GM12878 (cell line): Measurements from ENCODE around the gene ERMARD. TPM values are rescaled to one million over a fixed set of nuclear protein-coding genes. Genes with fewer than 3 reads are reported as not detected.

Experiments used
- ATAC-seq: fragments of 200-7000 bp; cut with Tn5 transposase; 3 replicates; pipeline ENCODE4 v1.9.1; 2020; ENCODE audit warnings: mild to moderate bottlenecking, moderate library complexity
- BruUV-seq: library from RNA; stranded (reverse); fragments of 400-500 nt; replicated peaks from 2 replicates; lab custom pipeline; 2021; lab: Mats Ljungman, UMichigan
- CTCF ChIA-PET: fragments of 300-600 bp; sonication (Branson Sonifier 250); formaldehyde crosslinking; extraction: SDS; loops from one replicate; lab custom pipeline; 2021; ENCODE audit warnings: inconsistent platforms; lab: Yijun Ruan, JAX
- POLR2A ChIA-PET: fragments of 350-600 bp; formaldehyde crosslinking; extraction: SDS; loops from one replicate; lab custom pipeline; 2021; ENCODE audit warnings: inconsistent platforms; lab: Charles Lee
- RAD21 ChIA-PET: fragments of 300-600 bp; sonication (Branson Sonifier 250); formaldehyde crosslinking; loops from one replicate; lab custom pipeline; 2023; ENCODE audit warnings: antibody characterized with exemption; ENCODE audit not compliant: unreplicated experiment; lab: Charles Lee
- SMC1A ChIA-PET: fragments of 300-600 bp; sonication (Branson Sonifier 250); formaldehyde crosslinking; loops from one replicate; lab custom pipeline; 2023; ENCODE audit not compliant: unreplicated experiment, uncharacterized antibody; lab: Charles Lee
- DNase-seq: peaks from one replicate; pipeline ENCODE4 v3.0.0-alpha.2; 2011; ENCODE audit warnings: low read depth, low spot score
- FAIRE-seq: peaks from 3 replicates; lab custom pipeline; 2011; peaks lifted over from hg19 to GRCh38; lab: Jason Lieb, UNC
- H2AFZ ChIP-seq: 2 replicates; pipeline ENCODE4 v1.6.0; 2011; ENCODE audit warnings: low read depth, low read length, control low read depth; ENCODE audit not compliant: control insufficient read depth
- H3K27ac ChIP-seq: 2 replicates; pipeline ENCODE4 v1.5.1; 2011; ENCODE audit warnings: control low read depth; ENCODE audit not compliant: control insufficient read depth, insufficient read depth
- H3K27me3 ChIP-seq, 2 experiments: replicated peaks in 1 of 2; 2 replicates each; pipeline versions ENCODE4 v1.6.0 to v1.6.1; 2011; ENCODE audit warnings: low read length in 1 of 2; ENCODE audit not compliant: control insufficient read depth in 2 of 2, insufficient read depth in 2 of 2
- H3K36me3 ChIP-seq, 2 experiments: 2 replicates each; pipeline ENCODE4 v1.5.1; 2011; ENCODE audit warnings: low read length in 1 of 2; ENCODE audit not compliant: control insufficient read depth in 2 of 2, insufficient read depth in 2 of 2
- H3K4me1 ChIP-seq: 2 replicates; pipeline ENCODE4 v1.6.1; 2011; ENCODE audit warnings: mild to moderate bottlenecking, low read length, moderate library complexity, mixed read lengths; ENCODE audit not compliant: control insufficient read depth, insufficient read depth
- H3K4me2 ChIP-seq: 2 replicates; pipeline ENCODE4 v1.6.0; 2011; ENCODE audit warnings: control low read depth; ENCODE audit not compliant: control insufficient read depth, insufficient read depth
- H3K4me3 ChIP-seq: fragments of 200-600 bp; sonication (generic); 2 replicates; pipeline ENCODE4 v1.5.1; 2016
- H3K79me2 ChIP-seq: 2 replicates; pipeline ENCODE4 v1.6.0; 2011; ENCODE audit warnings: low read length; ENCODE audit not compliant: control insufficient read depth, insufficient read depth
- H3K9ac ChIP-seq: 2 replicates; pipeline ENCODE4 v1.8.0; 2011; ENCODE audit warnings: low read length, control low read depth, mixed read lengths; ENCODE audit not compliant: control insufficient read depth, insufficient read depth
- H3K9me3 ChIP-seq: replicated peaks from 3 replicates; pipeline ENCODE4 v1.5.1; 2011; ENCODE audit warnings: mild to moderate bottlenecking, low read length; ENCODE audit not compliant: control insufficient read depth, insufficient read depth
- H4K20me1 ChIP-seq: 2 replicates; pipeline ENCODE4 v1.6.0; 2011; ENCODE audit not compliant: control insufficient read depth, insufficient read depth
- CHD1 ChIP-seq: IDR thresholded peaks from 2 replicates; pipeline ENCODE4 v1.6.1; 2012; ENCODE audit warnings: low read depth, low read length, improper control_type of control experiment
- CREB1 ChIP-seq: IDR thresholded peaks from 2 replicates; pipeline ENCODE4 v1.6.1; 2012; ENCODE audit warnings: low read depth, mild to moderate bottlenecking, inconsistent platforms
- HDGF ChIP-seq: fragments of 450-650 bp; IDR thresholded peaks from 2 replicates; pipeline ENCODE4 v1.6.1; 2016; ENCODE audit warnings: antibody characterized with exemption
- MLLT1 ChIP-seq: fragments of 450-650 bp; IDR thresholded peaks from 2 replicates; pipeline ENCODE4 v1.6.1; 2016; ENCODE audit warnings: mild to moderate bottlenecking
- SREBF2 ChIP-seq: IDR thresholded peaks from 2 replicates; pipeline ENCODE4 v1.6.1; 2012; ENCODE audit warnings: mild to moderate bottlenecking, low read length
- TARDBP ChIP-seq: IDR thresholded peaks from 2 replicates; pipeline ENCODE4 v1.6.1; 2016; ENCODE audit warnings: borderline replicate concordance
- TCF3 ChIP-seq: IDR thresholded peaks from 2 replicates; pipeline ENCODE4 v1.6.1; 2012; ENCODE audit warnings: low read depth, mild to moderate bottlenecking, low read length, borderline replicate concordance; ENCODE audit not compliant: insufficient read depth
- YBX1 ChIP-seq: fragments of 450-650 bp; IDR thresholded peaks from 2 replicates; pipeline ENCODE4 v1.6.1; 2016; ENCODE audit warnings: antibody characterized with exemption
- ZBED1 ChIP-seq: IDR thresholded peaks from 2 replicates; pipeline ENCODE4 v1.6.1; 2016; ENCODE audit warnings: borderline replicate concordance
- ZNF217 ChIP-seq: fragments of 450-650 bp; IDR thresholded peaks from 2 replicates; pipeline ENCODE4 v1.6.1; 2017; ENCODE audit warnings: antibody characterized with exemption, mild to moderate bottlenecking
- WGBS: methylation state at CpG from one replicate; pipeline ENCODE4 v1.1.6; 2016; ENCODE audit warnings: low lambda C conversion rate; ENCODE audit not compliant: insufficient replicate concordance, insufficient coverage; ENCODE audit errors: missing lambda C conversion rate; 5-methylcytosine and 5-hydroxymethylcytosine counted together
- in situ Hi-C: fragments of 300-500 bp; cut with MboI; formaldehyde crosslinking; loops from 9 replicates; pipeline ENCODE4 v1.14.3; 2018; ENCODE audit warnings: mixed read lengths
- intact Hi-C: fragments of 100-400 bp; cut with micrococcal nuclease; formaldehyde crosslinking; loops from one replicate; pipeline ENCODE4 v1.14.2; 2022; ENCODE audit not compliant: unreplicated experiment
- polyA plus RNA-seq, 11 experiments: library from polyadenylated mRNA; depleted of rRNA in 4 of 11; unstranded in 6 of 11; stranded (reverse) in 5 of 11; fragments of >200 nt; fragmentation: Nextera tagmentation in 4 of 11; fragmentation: Illumina TruSeq in 1 of 11; extraction: Ambion mirVana in 4 of 11; extraction: Trizol in 1 of 11; gene quantifications; 1 replicate in 1 of 11; 2 replicates in 10 of 11; pipeline versions ENCODE4 v1.2.1 to v1.2.3, GENCODE V29; 2011 to 2016; ENCODE audit warnings: inconsistent platforms in 2 of 11, missing spikeins in 2 of 11, low read depth in 1 of 11
- total RNA-seq, 4 experiments: library from RNA; depleted of rRNA in 3 of 4; stranded (reverse); fragments of >200 nt in 3 of 4; fragmentation: Illumina TruSeq in 1 of 4; extraction: Trizol in 1 of 4; gene quantifications; 2 replicates each; pipeline versions ENCODE4 v1.2.1 to v1.2.3, GENCODE V29; 2013 to 2021
- TF ChIP-seq, protein P1 (sequence below): fragments of 450-650 bp; IDR thresholded peaks from 2 replicates; pipeline ENCODE4 v1.6.1; 2016; ENCODE audit warnings: mild to moderate bottlenecking, moderate library complexity, borderline replicate concordance
- TF ChIP-seq, protein P2 (sequence below): fragments of 150-350 bp; IDR thresholded peaks from 2 replicates; pipeline ENCODE4 v1.6.1; 2014; ENCODE audit warnings: mild to moderate bottlenecking, low read depth, low read length
- TF ChIP-seq, protein P3 (sequence below): IDR thresholded peaks from 2 replicates; pipeline ENCODE4 v1.6.1; 2011; ENCODE audit warnings: low read depth, low read length, improper control_type of control experiment, borderline replicate concordance
- TF ChIP-seq, protein P4 (sequence below), 3 experiments: IDR thresholded peaks in 2 of 3; conservative IDR thresholded peaks in 1 of 3; 2 replicates each; pipeline ENCODE4 v1.5.1; 2011; ENCODE audit warnings: low read depth in 3 of 3, low read length in 3 of 3, mild to moderate bottlenecking in 3 of 3, control low read depth in 2 of 3, moderate library complexity in 2 of 3, inconsistent platforms in 1 of 3, mixed read lengths in 1 of 3; ENCODE audit not compliant: control insufficient read depth in 2 of 3, insufficient read depth in 1 of 3; ENCODE audit errors: extremely low read depth in 1 of 3

ERMARD gene
- total and polyA plus RNA-seq, 10 of the 15 experiments (the other 5 are each of a cell fraction or from before 2014, with no cell fraction given), result 24.4 to 63.3 (median 34.1) TPM

DNA sequence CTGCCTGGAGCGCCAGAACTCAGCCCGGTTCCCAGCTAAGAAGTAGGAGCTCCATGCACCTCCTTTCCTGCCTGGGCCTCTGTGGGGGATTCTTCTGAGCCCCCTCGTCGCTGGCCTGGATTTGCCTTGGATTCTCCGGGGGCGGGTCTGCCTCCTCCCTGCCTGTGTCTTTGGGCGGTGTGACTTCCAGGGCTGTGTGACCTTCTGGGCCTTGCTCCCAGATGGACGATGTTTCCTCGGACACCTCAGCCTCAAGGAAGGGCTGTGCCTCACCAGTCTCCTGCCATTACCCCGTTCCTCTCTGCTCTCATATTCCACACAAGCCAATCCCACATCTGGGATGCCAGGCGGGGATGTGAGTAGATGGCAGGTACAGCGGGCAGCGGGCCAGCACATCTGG lies 76.8 kb downstream of the ERMARD start:
- no peaks in the 10 kb centered on the region for H3K79me2 ChIP-seq
- DNase-seq (no peak), FAIRE-seq (no peak), ATAC-seq (no peak)
- WGBS, result 41% methylated on average over 13 of the region's 13 CpGs
- intact Hi-C loops (no loop called here), in situ Hi-C loops (no loop called here)
- no peak overlapping the region for H2AFZ ChIP-seq
- H3K9ac ChIP-seq, result no peak overlapping the region
- no peaks in the 10 kb centered on the region for H3K36me3 ChIP-seq
- no peaks in the 10 kb centered on the region for H4K20me1 ChIP-seq
- 0 out of 4 replicates have a peak, but pooled peaks cover 0 to 5% of the 10 kb centered on the region in 2 experiments for H3K27me3 ChIP-seq
- ChIA-PET SMC1A (no interaction called here), RAD21 (no interaction called here), POLR2A (no interaction called here), CTCF (no interaction called here)
- no peaks in the 10 kb centered on the region for H3K4me1 ChIP-seq
- no peak overlapping the region for H3K4me3 ChIP-seq
- H3K4me2 ChIP-seq, result no peak overlapping the region
- no TSS peak for BruUV-seq
- H3K27ac ChIP-seq, result no peak overlapping the region
- H3K9me3 ChIP-seq, result no peaks in the 10 kb centered on the region; the same call in 2 of the 3 replicates
- TF ChIP-seq, protein P1, sequence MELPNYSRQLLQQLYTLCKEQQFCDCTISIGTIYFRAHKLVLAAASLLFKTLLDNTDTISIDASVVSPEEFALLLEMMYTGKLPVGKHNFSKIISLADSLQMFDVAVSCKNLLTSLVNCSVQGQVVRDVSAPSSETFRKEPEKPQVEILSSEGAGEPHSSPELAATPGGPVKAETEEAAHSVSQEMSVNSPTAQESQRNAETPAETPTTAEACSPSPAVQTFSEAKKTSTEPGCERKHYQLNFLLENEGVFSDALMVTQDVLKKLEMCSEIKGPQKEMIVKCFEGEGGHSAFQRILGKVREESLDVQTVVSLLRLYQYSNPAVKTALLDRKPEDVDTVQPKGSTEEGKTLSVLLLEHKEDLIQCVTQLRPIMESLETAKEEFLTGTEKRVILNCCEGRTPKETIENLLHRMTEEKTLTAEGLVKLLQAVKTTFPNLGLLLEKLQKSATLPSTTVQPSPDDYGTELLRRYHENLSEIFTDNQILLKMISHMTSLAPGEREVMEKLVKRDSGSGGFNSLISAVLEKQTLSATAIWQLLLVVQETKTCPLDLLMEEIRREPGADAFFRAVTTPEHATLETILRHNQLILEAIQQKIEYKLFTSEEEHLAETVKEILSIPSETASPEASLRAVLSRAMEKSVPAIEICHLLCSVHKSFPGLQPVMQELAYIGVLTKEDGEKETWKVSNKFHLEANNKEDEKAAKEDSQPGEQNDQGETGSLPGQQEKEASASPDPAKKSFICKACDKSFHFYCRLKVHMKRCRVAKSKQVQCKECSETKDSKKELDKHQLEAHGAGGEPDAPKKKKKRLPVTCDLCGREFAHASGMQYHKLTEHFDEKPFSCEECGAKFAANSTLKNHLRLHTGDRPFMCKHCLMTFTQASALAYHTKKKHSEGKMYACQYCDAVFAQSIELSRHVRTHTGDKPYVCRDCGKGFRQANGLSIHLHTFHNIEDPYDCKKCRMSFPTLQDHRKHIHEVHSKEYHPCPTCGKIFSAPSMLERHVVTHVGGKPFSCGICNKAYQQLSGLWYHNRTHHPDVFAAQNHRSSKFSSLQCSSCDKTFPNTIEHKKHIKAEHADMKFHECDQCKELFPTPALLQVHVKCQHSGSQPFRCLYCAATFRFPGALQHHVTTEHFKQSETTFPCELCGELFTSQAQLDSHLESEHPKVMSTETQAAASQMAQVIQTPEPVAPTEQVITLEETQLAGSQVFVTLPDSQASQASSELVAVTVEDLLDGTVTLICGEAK, result no peak
- TF ChIP-seq, protein P2, sequence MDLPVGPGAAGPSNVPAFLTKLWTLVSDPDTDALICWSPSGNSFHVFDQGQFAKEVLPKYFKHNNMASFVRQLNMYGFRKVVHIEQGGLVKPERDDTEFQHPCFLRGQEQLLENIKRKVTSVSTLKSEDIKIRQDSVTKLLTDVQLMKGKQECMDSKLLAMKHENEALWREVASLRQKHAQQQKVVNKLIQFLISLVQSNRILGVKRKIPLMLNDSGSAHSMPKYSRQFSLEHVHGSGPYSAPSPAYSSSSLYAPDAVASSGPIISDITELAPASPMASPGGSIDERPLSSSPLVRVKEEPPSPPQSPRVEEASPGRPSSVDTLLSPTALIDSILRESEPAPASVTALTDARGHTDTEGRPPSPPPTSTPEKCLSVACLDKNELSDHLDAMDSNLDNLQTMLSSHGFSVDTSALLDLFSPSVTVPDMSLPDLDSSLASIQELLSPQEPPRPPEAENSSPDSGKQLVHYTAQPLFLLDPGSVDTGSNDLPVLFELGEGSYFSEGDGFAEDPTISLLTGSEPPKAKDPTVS, result no peak
- no peak for TF ChIP-seq TARDBP
- TF ChIP-seq CHD1, result no peak
- no peak for TF ChIP-seq HDGF
- no peak for TF ChIP-seq YBX1
- TF ChIP-seq, protein P3, sequence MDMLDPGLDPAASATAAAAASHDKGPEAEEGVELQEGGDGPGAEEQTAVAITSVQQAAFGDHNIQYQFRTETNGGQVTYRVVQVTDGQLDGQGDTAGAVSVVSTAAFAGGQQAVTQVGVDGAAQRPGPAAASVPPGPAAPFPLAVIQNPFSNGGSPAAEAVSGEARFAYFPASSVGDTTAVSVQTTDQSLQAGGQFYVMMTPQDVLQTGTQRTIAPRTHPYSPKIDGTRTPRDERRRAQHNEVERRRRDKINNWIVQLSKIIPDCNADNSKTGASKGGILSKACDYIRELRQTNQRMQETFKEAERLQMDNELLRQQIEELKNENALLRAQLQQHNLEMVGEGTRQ, result no peak
- TF ChIP-seq ZNF217, result no peak
- no peak for TF ChIP-seq ZBED1
- no peak for TF ChIP-seq TCF3
- TF ChIP-seq, protein P4, sequence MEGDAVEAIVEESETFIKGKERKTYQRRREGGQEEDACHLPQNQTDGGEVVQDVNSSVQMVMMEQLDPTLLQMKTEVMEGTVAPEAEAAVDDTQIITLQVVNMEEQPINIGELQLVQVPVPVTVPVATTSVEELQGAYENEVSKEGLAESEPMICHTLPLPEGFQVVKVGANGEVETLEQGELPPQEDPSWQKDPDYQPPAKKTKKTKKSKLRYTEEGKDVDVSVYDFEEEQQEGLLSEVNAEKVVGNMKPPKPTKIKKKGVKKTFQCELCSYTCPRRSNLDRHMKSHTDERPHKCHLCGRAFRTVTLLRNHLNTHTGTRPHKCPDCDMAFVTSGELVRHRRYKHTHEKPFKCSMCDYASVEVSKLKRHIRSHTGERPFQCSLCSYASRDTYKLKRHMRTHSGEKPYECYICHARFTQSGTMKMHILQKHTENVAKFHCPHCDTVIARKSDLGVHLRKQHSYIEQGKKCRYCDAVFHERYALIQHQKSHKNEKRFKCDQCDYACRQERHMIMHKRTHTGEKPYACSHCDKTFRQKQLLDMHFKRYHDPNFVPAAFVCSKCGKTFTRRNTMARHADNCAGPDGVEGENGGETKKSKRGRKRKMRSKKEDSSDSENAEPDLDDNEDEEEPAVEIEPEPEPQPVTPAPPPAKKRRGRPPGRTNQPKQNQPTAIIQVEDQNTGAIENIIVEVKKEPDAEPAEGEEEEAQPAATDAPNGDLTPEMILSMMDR (IDR thresholded peaks at IDR 0.05 in 2 of 3, conservative IDR thresholded peaks at IDR 0.05 in 1 of 3; ENCODE audit: control insufficient read depth in 2 of 3, extremely low read depth in 1 of 3, insufficient read depth in 1 of 3, low read depth in 3 of 3, low read length in 3 of 3), result no peak
- TF ChIP-seq CREB1, result no peak
- TF ChIP-seq SREBF2, result no peak
- no peak for TF ChIP-seq MLLT1
